Endometrial microvascular endothelial cells (primary cell): ENCODE data around the gene PACSIN3. TPM values are rescaled to one million over a fixed set of nuclear protein-coding genes. Genes with fewer than 3 reads are reported as not detected.

Source experiments
- in situ Hi-C: cut with HindIII; loops from 2 replicates; pipeline ENCODE4 v1.10.0; 2017; ENCODE audit warnings: low sequenced_read_pairs, low pct_unique_long_range_greater_than_20kb; ENCODE audit errors: inconsistent ontology term
- total RNA-seq: library from RNA; depleted of rRNA; stranded (reverse); fragments of >200 nt; gene quantifications from one replicate; pipeline ENCODE4 v1.2.3, GENCODE V29; 2015; ENCODE audit errors: inconsistent ontology term

Gene PACSIN3
- total RNA-seq, 1 donor from 2014 or later = 12.0 TPM

GRCh38 chr11:47178737-47179654, 7.2 kb downstream of the PACSIN3 start:
- in situ Hi-C loops = no loop called here

DNA sequence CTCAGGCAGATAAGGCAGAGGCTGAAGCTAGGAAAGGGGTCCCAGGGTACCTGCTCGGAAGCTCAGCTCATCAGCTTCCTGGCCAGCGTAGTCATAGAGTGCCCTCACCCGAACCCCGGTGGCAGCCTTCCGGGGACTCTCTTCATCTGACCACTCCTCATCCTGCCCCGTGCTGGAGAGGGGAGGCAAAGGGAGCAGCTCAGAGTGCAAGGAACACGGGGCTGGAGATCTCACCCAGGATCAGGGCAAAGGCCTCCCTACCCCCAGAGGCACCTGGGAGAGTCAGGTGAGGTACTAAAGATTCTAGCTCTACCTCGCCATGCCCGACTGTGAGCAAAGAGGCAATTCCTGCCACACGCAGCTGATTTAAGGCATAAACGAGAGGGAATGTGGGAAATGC, 7.9 kb downstream of the PACSIN3 start:
- in situ Hi-C loops = no loop called here

GRCh38 chr11:47177846-47178245, 8.4 kb downstream of the PACSIN3 start:
- in situ Hi-C loops = no loop called here

- in situ Hi-C loops = no loop called here
Observed at GRCh38 chr11:47177229-47177845, 8.9 kb downstream of the PACSIN3 start.

- in situ Hi-C loops = no loop called here
Observed at GRCh38 chr11:47176328-47177228, 9.7 kb downstream of the PACSIN3 start, which contains the start of gene ARFGAP2. Gene ARFGAP2 (minus strand): TSS chr11:47176879. CDS start chr11:47176853, 26 bp downstream.

GRCh38 chr11:47175746-47176327, 10.4 kb downstream of the PACSIN3 start:
- in situ Hi-C loops = no loop called here

DNA sequence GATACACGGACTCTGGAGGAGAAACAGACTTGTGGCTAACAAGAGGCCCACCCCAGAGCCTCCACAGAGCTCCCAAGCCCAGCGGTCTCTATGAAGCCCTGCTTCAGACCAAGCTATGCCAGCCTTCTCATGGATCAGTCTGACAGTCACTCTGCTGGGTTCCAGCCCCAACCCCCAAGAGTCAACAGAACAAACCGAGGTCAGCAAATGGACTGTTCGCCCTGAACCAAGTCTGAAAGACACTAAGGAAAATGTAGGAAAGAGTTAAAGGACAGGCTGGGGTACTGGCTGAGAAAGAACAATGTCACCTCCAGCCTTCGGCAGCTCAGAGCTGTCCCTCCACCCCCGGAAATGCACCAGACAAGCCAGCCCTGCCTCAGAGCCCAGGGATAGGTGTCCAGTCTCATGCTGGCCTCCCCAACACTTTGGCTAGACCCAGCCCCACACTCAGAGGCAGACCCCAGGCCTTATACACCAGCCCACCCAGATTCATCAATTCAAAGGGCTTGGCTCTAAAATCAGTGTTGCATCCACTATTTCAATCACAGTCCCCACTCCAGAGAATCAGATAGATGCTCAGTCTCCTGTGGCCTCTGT, 13.4 kb downstream of the PACSIN3 start:
- in situ Hi-C loops = no loop called here

GRCh38 chr11:47171856-47172255, 14.4 kb downstream of the PACSIN3 start:
- in situ Hi-C loops = no loop called here

DNA sequence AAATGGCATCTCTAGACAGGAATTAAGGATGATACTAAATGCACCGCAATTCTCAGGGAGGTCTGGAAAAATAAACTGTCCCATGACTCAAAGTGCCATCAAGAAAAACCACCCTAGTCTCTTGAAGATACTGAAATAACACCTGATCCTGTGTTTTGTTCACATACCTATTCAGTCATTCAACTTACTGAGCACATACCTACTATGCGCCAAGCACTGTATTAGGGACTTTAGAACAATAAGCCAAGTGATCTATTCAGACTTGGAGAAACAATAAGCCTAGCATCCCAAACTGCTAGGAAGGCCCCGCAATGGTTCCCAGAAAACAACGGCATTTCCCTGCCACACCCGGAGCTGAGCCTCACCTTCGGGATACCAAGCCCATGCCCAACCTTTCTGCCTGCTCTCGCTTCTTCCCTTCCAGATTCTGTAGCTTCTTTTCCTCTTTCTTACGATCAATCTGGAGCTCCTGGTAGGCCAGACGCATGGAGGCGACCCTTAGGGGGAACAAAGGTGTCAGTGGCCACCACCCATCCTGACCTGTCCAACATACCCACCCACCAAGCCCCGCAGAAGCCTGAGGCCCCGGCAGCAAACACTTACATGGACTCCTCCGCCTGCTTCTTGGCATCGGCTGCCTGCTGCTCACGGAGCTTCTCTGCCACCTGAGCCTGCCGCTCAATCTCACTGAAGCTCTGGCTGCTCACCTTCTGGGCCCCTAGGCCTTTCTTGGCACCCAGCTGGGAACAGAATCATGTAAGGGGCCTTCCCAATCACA, 15.0 kb downstream of the PACSIN3 start:
- in situ Hi-C loops = no loop called here

DNA sequence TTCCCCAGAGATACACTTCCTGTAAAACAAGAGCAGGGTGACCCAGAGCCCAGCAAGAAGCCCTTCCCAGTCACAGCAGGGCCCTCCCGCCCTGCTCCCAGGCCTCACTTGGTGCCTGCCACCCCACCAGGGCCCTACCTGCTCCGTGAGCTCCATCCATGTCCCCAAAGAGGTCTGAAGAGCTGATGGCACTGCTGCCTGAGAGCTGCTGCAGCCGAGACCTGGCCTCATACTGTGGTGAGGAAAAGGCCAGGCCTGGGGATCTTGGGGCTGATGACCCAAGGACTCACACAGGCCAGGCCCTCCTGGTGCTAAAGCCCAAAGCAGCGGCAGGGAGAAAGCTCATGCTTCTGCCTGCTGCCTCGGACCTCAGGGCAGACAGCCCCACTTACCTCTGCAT, 19.9 kb downstream of the PACSIN3 start:
- in situ Hi-C loops = no loop called here

DNA sequence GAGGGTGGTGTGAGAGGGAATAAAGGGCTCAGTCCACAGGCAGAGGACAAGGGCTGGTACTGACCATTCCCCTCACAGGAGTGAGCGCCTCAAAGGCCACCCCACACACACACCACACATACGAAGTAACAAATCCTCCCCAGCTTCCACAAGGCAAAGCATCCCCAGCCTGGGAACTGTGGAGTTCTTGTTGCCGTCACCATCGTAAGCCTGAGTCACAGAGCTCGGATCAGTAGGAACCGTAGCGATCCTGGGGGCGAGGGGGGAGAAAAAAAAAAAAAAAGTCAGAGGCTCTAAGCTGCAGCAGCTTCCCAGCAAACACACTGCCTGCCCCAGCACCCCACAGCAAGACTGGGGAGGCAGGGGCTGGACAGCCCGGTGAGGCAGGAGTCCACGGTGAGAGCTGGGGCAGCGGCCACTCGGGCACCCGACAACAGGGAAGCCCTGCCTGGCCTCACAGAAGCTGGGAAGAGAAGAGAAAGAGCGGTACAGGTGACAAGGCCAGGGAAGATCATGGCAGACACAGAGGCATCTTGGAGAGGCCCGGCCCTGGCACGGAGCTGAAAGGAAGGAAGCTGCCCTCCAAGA, 20.9 kb downstream of the PACSIN3 start:
- in situ Hi-C loops = no loop called here

DNA sequence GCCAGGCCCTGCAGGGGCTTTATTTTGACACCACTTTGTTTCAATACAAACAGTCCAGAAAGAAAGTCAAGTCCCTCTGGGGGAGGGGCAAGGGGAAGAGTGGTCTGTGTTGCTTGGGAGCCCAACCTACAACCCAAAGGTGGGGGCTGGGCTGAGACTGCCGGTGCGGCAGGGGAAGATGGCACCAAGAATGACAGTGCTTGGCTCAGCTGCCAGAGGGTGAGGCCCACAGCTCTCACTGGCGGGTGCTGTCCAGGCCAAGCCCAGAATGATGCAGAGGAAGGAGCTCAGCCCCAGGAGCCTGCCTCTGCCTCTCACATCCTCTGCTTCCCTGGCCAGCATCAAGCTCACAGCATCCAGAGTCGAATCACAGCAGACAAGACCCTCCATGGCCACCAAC, 21.9 kb downstream of the PACSIN3 start:
- in situ Hi-C loops = no loop called here

- in situ Hi-C loops = no loop called here
Observed at GRCh38 chr11:47163898-47164297, 22.3 kb downstream of the PACSIN3 start.

GRCh38 chr11:47163193-47163592, 23.0 kb downstream of the PACSIN3 start:
- in situ Hi-C loops = no loop called here

DNA sequence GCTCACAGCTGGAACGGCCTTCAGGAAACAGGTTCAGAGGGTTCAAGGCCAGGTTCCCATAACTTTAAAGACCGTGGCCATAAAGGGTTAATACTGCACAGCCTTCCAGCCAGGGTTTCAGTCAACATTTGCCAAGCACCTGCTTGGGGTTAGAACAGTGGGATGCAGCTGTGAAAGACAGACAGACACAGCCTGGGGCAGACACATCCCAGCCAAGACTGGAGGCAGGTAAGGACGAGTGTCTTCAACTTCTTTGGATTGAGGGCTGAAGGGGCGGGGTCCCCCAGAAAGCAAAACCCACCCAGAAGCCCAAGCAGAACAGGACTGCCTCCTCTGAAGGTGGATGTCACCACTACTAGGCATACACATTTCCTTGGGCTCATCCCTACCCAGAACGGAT, 23.8 kb downstream of the PACSIN3 start:
- in situ Hi-C loops = no loop called here

GRCh38 chr11:47161890-47162289, 24.3 kb downstream of the PACSIN3 start:
- in situ Hi-C loops = no loop called here

GRCh38 chr11:47161134-47161854, 24.9 kb downstream of the PACSIN3 start:
- in situ Hi-C loops = no loop called here
